HepG2 (cell line): ENCODE data around the gene LMCD1. TPM values are rescaled to one million over a fixed set of nuclear protein-coding genes. Genes with fewer than 3 reads are reported as not detected.

Source experiments
- CAMTA2 ChIP-seq: sonication (generic); formaldehyde crosslinking; IDR thresholded peaks from 2 replicates; pipeline ENCODE4 v1.4.0; 2020; ENCODE audit warnings: mild to moderate bottlenecking, missing genetic modification reagents, borderline replicate concordance
- CCDC6 ChIP-seq: sonication (generic); formaldehyde crosslinking; IDR thresholded peaks from 2 replicates; pipeline ENCODE4 v1.8.1; 2022; ENCODE audit warnings: mild to moderate bottlenecking, missing genetic modification reagents, moderate library complexity
- ELF4 ChIP-seq: sonication (generic); formaldehyde crosslinking; IDR thresholded peaks from 2 replicates; pipeline ENCODE4 v1.5.0; 2020; ENCODE audit warnings: missing genetic modification reagents, mild to moderate bottlenecking, moderate library complexity, borderline replicate concordance
- FLYWCH1 ChIP-seq: sonication (generic); formaldehyde crosslinking; IDR thresholded peaks from 2 replicates; pipeline ENCODE4 v1.8.1; 2023; ENCODE audit warnings: mild to moderate bottlenecking, missing genetic modification reagents
- FOXJ3 ChIP-seq: sonication (generic); formaldehyde crosslinking; IDR thresholded peaks from 2 replicates; pipeline ENCODE4 v1.4.0; 2020; ENCODE audit warnings: missing genetic modification reagents, mild to moderate bottlenecking, borderline replicate concordance
- GABPA ChIP-seq, 2 experiments: IDR thresholded peaks; 2 replicates each; pipeline ENCODE4 v1.6.1; 2011 to 2016; ENCODE audit warnings: low read depth in 2 of 2, low read length in 1 of 2, missing biosample characterization in 1 of 2, missing genetic modification characterization in 1 of 2
- GTF2F1 ChIP-seq: fragments of 150-350 bp; IDR thresholded peaks from 2 replicates; pipeline ENCODE4 v1.6.1; 2014; ENCODE audit warnings: low read length
- HMGA1 ChIP-seq: sonication (generic); formaldehyde crosslinking; conservative IDR thresholded peaks from 2 replicates; pipeline ENCODE4 v1.4.0; 2020; ENCODE audit warnings: missing genetic modification reagents
- HNRNPL ChIP-seq: fragments of 200-400 bp; formaldehyde crosslinking; IDR thresholded peaks from 2 replicates; pipeline ENCODE4 v1.6.1; 2017; ENCODE audit warnings: mild to moderate bottlenecking, low read depth, low read length
- KDM5A ChIP-seq: fragments of 200-600 bp; sonication (generic); IDR thresholded peaks from 2 replicates; pipeline ENCODE4 v1.7.0; 2018; ENCODE audit warnings: antibody characterized with exemption, mild to moderate bottlenecking, low read length, borderline replicate concordance
- KLF6 ChIP-seq: IDR thresholded peaks from 2 replicates; pipeline ENCODE4 v1.8.0; 2016; ENCODE audit warnings: missing biosample characterization, missing genetic modification reagents
- LCORL ChIP-seq, 2 experiments: fragments of 450-650 bp in 1 of 2; sonication (generic) in 1 of 2; formaldehyde crosslinking in 1 of 2; IDR thresholded peaks; 2 replicates each; pipeline versions ENCODE4 v1.5.0 to v1.6.1; 2017 to 2020; ENCODE audit warnings: antibody characterized with exemption in 1 of 2, missing genetic modification reagents in 1 of 2
- NFKB2 ChIP-seq: sonication (generic); formaldehyde crosslinking; IDR thresholded peaks from 2 replicates; pipeline ENCODE4 v1.4.0; 2020; ENCODE audit warnings: missing genetic modification reagents, borderline replicate concordance
- RCOR2 ChIP-seq: IDR thresholded peaks from 2 replicates; pipeline ENCODE4 v1.6.1; 2016; ENCODE audit warnings: missing biosample characterization, missing genetic modification reagents
- SP4 ChIP-seq: sonication (generic); formaldehyde crosslinking; IDR thresholded peaks from 2 replicates; pipeline ENCODE4 v1.8.1; 2023; ENCODE audit warnings: mild to moderate bottlenecking, missing genetic modification reagents
- TCF7 ChIP-seq: sonication (generic); IDR thresholded peaks from 2 replicates; pipeline ENCODE4 v1.6.1; 2016; ENCODE audit warnings: antibody characterized with exemption, low read depth
- ZC3H13 ChIP-seq: sonication (generic); formaldehyde crosslinking; IDR thresholded peaks from 2 replicates; pipeline ENCODE4 v1.8.1; 2023; ENCODE audit warnings: mild to moderate bottlenecking, missing genetic modification reagents, moderate library complexity
- ZFAT ChIP-seq: sonication (generic); formaldehyde crosslinking; conservative IDR thresholded peaks from 2 replicates; pipeline ENCODE4 v1.8.1; 2023; ENCODE audit warnings: missing genetic modification reagents, inconsistent platforms
- ZNF605 ChIP-seq: sonication (generic); formaldehyde crosslinking; IDR thresholded peaks from 2 replicates; pipeline ENCODE4 v1.8.0; 2022; ENCODE audit warnings: mild to moderate bottlenecking, missing genetic modification reagents
- ZNF629 ChIP-seq: sonication (generic); formaldehyde crosslinking; conservative IDR thresholded peaks from 2 replicates; pipeline ENCODE4 v1.5.0; 2020; ENCODE audit warnings: missing genetic modification reagents
- ZNF644 ChIP-seq: IDR thresholded peaks from 2 replicates; pipeline ENCODE4 v1.6.1; 2016; ENCODE audit warnings: low read depth
- ZSCAN29 ChIP-seq: sonication (generic); formaldehyde crosslinking; conservative IDR thresholded peaks from 2 replicates; pipeline ENCODE4 v1.4.0; 2020; ENCODE audit warnings: mild to moderate bottlenecking, missing genetic modification reagents
- polyA plus RNA-seq, 8 experiments: library from polyadenylated mRNA; depleted of rRNA in 3 of 8; stranded (reverse) in 7 of 8; unstranded in 1 of 8; fragments of >200 nt; fragmentation: Illumina TruSeq in 4 of 8; extraction: Trizol in 4 of 8; gene quantifications; 2 replicates each; pipeline versions ENCODE4 v1.2.1 to v1.2.3, GENCODE V29; 2011 to 2016; ENCODE audit warnings: low read depth in 4 of 8, missing spikeins in 1 of 8, mixed read lengths in 1 of 8; ENCODE audit not compliant: insufficient read depth in 1 of 8
- total RNA-seq, 5 experiments: library from RNA; depleted of rRNA; stranded (reverse); fragments of >200 nt; fragmentation: Illumina TruSeq; extraction: Trizol; gene quantifications; 2 replicates each; pipeline ENCODE4 v1.2.3, GENCODE V29; 2016; ENCODE audit warnings: low read depth in 1 of 5
- TF ChIP-seq, protein P1 (sequence below): sonication (generic); formaldehyde crosslinking; IDR thresholded peaks from 2 replicates; pipeline ENCODE4 v1.9.0; 2021; ENCODE audit warnings: missing genetic modification reagents, borderline replicate concordance
- TF ChIP-seq, protein P2 (sequence below): sonication (generic); formaldehyde crosslinking; IDR thresholded peaks from 2 replicates; pipeline ENCODE4 v1.4.0; 2020; ENCODE audit warnings: missing genetic modification reagents
- TF ChIP-seq, protein P3 (sequence below): sonication (generic); formaldehyde crosslinking; conservative IDR thresholded peaks from 2 replicates; pipeline ENCODE4 v1.4.0; 2020; ENCODE audit warnings: mild to moderate bottlenecking, missing genetic modification reagents, moderate library complexity

LMCD1 gene
- total and polyA plus RNA-seq, 2 of the 13 experiments (the other 11 are each of a cell fraction or from before 2014, with no cell fraction given) = 6.2 to 7.1 TPM

DNA sequence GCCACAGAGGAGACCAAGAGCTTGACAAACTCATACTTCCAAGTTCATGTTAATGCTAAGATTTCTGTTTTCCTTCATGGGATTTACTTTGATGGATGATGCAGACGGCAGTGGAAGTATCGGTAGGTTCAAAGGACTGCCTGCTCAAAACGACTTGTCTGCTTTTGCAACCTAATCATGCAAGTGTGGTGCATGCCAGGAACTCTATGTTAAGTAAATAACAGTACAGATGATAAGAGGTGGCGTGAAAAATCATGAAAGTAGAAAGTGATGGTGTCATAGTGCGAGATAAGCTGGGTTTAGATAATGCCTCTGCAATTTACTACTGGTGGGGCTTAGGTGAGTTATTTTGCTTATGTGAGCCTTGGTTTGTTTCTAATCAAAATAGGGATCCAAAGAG lies 14.7 kb upstream of the LMCD1 start (continued):
- TF ChIP-seq GTF2F1 = no peak
- TF ChIP-seq ZNF605 (CRISPR knock-in tag) = no peak
- no peak for TF ChIP-seq CCDC6
- TF ChIP-seq HMGA1 (CRISPR knock-in tag) = no peak
- TF ChIP-seq FLYWCH1 (CRISPR knock-in tag) = no peak
- TF ChIP-seq HNRNPL = no peak
- no peak for TF ChIP-seq ELF4
- TF ChIP-seq, protein P1, sequence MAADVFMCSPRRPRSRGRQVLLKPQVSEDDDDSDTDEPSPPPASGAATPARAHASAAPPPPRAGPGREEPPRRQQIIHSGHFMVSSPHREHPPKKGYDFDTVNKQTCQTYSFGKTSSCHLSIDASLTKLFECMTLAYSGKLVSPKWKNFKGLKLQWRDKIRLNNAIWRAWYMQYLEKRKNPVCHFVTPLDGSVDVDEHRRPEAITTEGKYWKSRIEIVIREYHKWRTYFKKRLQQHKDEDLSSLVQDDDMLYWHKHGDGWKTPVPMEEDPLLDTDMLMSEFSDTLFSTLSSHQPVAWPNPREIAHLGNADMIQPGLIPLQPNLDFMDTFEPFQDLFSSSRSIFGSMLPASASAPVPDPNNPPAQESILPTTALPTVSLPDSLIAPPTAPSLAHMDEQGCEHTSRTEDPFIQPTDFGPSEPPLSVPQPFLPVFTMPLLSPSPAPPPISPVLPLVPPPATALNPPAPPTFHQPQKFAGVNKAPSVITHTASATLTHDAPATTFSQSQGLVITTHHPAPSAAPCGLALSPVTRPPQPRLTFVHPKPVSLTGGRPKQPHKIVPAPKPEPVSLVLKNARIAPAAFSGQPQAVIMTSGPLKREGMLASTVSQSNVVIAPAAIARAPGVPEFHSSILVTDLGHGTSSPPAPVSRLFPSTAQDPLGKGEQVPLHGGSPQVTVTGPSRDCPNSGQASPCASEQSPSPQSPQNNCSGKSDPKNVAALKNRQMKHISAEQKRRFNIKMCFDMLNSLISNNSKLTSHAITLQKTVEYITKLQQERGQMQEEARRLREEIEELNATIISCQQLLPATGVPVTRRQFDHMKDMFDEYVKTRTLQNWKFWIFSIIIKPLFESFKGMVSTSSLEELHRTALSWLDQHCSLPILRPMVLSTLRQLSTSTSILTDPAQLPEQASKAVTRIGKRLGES (CRISPR knock-in tag) = no peak
- TF ChIP-seq RCOR2 (CRISPR knock-in tag) = peak; percentile 63; the same call in 1 of the 2 replicates
- no peak for TF ChIP-seq ZC3H13 (CRISPR knock-in tag)
- TF ChIP-seq ZSCAN29 (CRISPR knock-in tag) = no peak
- no peak for TF ChIP-seq ZFAT (CRISPR knock-in tag)
- TF ChIP-seq LCORL (IDR thresholded peaks at IDR 0.05) = no peak
- TF ChIP-seq LCORL (CRISPR knock-in tag; IDR thresholded peaks at IDR 0.05) = no peak
- no peak for TF ChIP-seq SP4 (CRISPR knock-in tag)
- no peak for TF ChIP-seq CAMTA2
- no peak for TF ChIP-seq KDM5A
- TF ChIP-seq, protein P2, sequence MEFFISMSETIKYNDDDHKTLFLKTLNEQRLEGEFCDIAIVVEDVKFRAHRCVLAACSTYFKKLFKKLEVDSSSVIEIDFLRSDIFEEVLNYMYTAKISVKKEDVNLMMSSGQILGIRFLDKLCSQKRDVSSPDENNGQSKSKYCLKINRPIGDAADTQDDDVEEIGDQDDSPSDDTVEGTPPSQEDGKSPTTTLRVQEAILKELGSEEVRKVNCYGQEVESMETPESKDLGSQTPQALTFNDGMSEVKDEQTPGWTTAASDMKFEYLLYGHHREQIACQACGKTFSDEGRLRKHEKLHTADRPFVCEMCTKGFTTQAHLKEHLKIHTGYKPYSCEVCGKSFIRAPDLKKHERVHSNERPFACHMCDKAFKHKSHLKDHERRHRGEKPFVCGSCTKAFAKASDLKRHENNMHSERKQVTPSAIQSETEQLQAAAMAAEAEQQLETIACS (CRISPR knock-in tag) = no peak
- no peak for TF ChIP-seq KLF6
- peak; percentile 42; the same call in 1 of the 2 replicates for TF ChIP-seq ZNF629 (CRISPR knock-in tag)
- TF ChIP-seq TCF7 = peak; percentile 96
- TF ChIP-seq, protein P3, sequence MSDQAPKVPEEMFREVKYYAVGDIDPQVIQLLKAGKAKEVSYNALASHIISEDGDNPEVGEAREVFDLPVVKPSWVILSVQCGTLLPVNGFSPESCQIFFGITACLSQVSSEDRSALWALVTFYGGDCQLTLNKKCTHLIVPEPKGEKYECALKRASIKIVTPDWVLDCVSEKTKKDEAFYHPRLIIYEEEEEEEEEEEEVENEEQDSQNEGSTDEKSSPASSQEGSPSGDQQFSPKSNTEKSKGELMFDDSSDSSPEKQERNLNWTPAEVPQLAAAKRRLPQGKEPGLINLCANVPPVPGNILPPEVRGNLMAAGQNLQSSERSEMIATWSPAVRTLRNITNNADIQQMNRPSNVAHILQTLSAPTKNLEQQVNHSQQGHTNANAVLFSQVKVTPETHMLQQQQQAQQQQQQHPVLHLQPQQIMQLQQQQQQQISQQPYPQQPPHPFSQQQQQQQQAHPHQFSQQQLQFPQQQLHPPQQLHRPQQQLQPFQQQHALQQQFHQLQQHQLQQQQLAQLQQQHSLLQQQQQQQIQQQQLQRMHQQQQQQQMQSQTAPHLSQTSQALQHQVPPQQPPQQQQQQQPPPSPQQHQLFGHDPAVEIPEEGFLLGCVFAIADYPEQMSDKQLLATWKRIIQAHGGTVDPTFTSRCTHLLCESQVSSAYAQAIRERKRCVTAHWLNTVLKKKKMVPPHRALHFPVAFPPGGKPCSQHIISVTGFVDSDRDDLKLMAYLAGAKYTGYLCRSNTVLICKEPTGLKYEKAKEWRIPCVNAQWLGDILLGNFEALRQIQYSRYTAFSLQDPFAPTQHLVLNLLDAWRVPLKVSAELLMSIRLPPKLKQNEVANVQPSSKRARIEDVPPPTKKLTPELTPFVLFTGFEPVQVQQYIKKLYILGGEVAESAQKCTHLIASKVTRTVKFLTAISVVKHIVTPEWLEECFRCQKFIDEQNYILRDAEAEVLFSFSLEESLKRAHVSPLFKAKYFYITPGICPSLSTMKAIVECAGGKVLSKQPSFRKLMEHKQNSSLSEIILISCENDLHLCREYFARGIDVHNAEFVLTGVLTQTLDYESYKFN (CRISPR knock-in tag) = peak; percentile 73
- peak; percentile 48; the same call in 1 of the 2 replicates for TF ChIP-seq FOXJ3
- no peak for TF ChIP-seq GABPA (IDR thresholded peaks at IDR 0.05; ENCODE audit: low read depth, low read length)
- 0 out of 2 replicates have a peak, but pooled peaks have one; percentile 20 for TF ChIP-seq GABPA (CRISPR knock-in tag; IDR thresholded peaks at IDR 0.05; ENCODE audit: low read depth)
- no peak for TF ChIP-seq NFKB2 (CRISPR knock-in tag)
- TF ChIP-seq ZNF644 = peak; percentile 75; the same call in 1 of the 2 replicates
